ENCODE data around the gene CDC25A. TPM values are rescaled to one million over a fixed set of nuclear protein-coding genes. Genes with fewer than 3 reads are reported as not detected.

The CDC25A gene
- total and polyA plus RNA-seq, 8 donors, result 0.28 to 1.1 (median 0.72) TPM

GRCh38 chr3:48125013-48125705, 63.1 kb downstream of the CDC25A start:
- DNase-seq (peak in 4 of 6 donors; percentile 16 to 24 (median 22)), ATAC-seq (peak in 3 of 4 donors; percentile 71 to 74 (median 71)), FAIRE-seq (no peak)
- Histone ChIP-seq H3K4me1 (no peaks in the 10 kb centered on the region), H3K9me3 (no peaks in the 10 kb centered on the region), H3K4me3 (no peak overlapping the region), H3K27me3 (no peaks in the 10 kb centered on the region), H3K36me3 (no peaks in the 10 kb centered on the region), H3K27ac (no peak overlapping the region)
- WGBS, 2 donors, result 57% methylated on average over 8 of the region's 8 CpGs
- intact Hi-C loops (cut with DNase I), result no loop called here
- TF ChIP-seq CTCF (IDR thresholded peaks at IDR 0.05), result no peak

GRCh38 chr3:48123346-48123745, 64.9 kb downstream of the CDC25A start:
- Histone ChIP-seq H3K4me1 (no peaks in the 10 kb centered on the region), H3K9me3 (no peaks in the 10 kb centered on the region), H3K36me3 (no peaks in the 10 kb centered on the region), H3K27ac (no peak overlapping the region), H3K27me3 (no peaks in the 10 kb centered on the region), H3K4me3 (no peak overlapping the region)
- FAIRE-seq (no peak), DNase-seq (no peak), ATAC-seq (no peak)
- WGBS, 2 donors, result 84 to 88% methylated on average over 6 of the region's 6 CpGs
- intact Hi-C loops (cut with DNase I), result no loop called here
- no peak for TF ChIP-seq CTCF (IDR thresholded peaks at IDR 0.05)

- Histone ChIP-seq H3K36me3 (no peaks in the 10 kb centered on the region), H3K4me1 (no peaks in the 10 kb centered on the region), H3K4me3 (no peak overlapping the region), H3K9me3 (no peaks in the 10 kb centered on the region), H3K27me3 (no peaks in the 10 kb centered on the region), H3K27ac (no peak overlapping the region)
- no peak for TF ChIP-seq CTCF (IDR thresholded peaks at IDR 0.05)
- intact Hi-C loops (cut with DNase I), result no loop called here
- no peak for FAIRE-seq
- ATAC-seq, result no peak
- no peak for DNase-seq
- 90 to 93% methylated on average over 5 of the region's 5 CpGs for WGBS, 2 donors
Measured at GRCh38 chr3:48122504-48122903, 65.7 kb downstream of the CDC25A start.

GRCh38 chr3:48120223-48120622, 68.0 kb downstream of the CDC25A start:
- no peak for FAIRE-seq
- no peaks in the 10 kb centered on the region for H3K9me3 ChIP-seq
- no peak for DNase-seq
- no peak for ATAC-seq
- intact Hi-C loops (cut with DNase I), result no loop called here
- no peak overlapping the region for H3K27ac ChIP-seq
- H3K36me3 ChIP-seq, result no peaks in the 10 kb centered on the region
- no peaks in the 10 kb centered on the region for H3K27me3 ChIP-seq
- no peak overlapping the region for H3K4me3 ChIP-seq
- no peaks in the 10 kb centered on the region for H3K4me1 ChIP-seq
- 80 to 96% methylated on average over 1 of the region's 1 CpG for whole genome bisulfite sequencing, 2 donors
- no peak for TF ChIP-seq CTCF (IDR thresholded peaks at IDR 0.05)

- H3K4me1 ChIP-seq, result no peaks in the 10 kb centered on the region
Measured at GRCh38 chr3:48119505-48120193, 68.6 kb downstream of the CDC25A start.

More at GRCh38 chr3:48119505-48120193, 68.6 kb downstream of the CDC25A start:
- Histone ChIP-seq H3K36me3 (no peaks in the 10 kb centered on the region), H3K27ac (no peak overlapping the region), H3K27me3 (no peaks in the 10 kb centered on the region), H3K9me3 (no peaks in the 10 kb centered on the region), H3K4me3 (no peak overlapping the region)
- intact Hi-C loops (cut with DNase I), result no loop called here
- 78 to 83% methylated on average over 4 of the region's 4 CpGs for WGBS, 2 donors
- DNase-seq (no peak), ATAC-seq (peak in 1 of 4 donors; percentile 63), FAIRE-seq (no peak)
- TF ChIP-seq CTCF (IDR thresholded peaks at IDR 0.05), result no peak
